CD14-positive monocyte (primary cell): Measurements from ENCODE around the gene TBX15. TPM values are rescaled to one million over a fixed set of nuclear protein-coding genes. Genes with fewer than 3 reads are reported as not detected.

ENCODE experiments used
- DNase-seq, 3 donors: peaks; one replicate each; pipeline ENCODE4 v3.0.0-alpha.2; 2011 to 2022
- H2AFZ ChIP-seq: 2 replicates; pipeline ENCODE4 v1.6.0; 2012; ENCODE audit warnings: mild to moderate bottlenecking, low read depth, low read length, inconsistent platforms; ENCODE audit not compliant: insufficient read depth, poor library complexity, severe bottlenecking
- H3K27ac ChIP-seq, 2 donors: 1 replicate in 1 of 2; 2 replicates in 1 of 2; pipeline ENCODE4 v1.5.1; 2012 to 2013; ENCODE audit warnings: low read length in 2 of 2, control low read depth in 1 of 2, inconsistent platforms in 1 of 2, low read depth in 1 of 2, mild to moderate bottlenecking in 1 of 2
- H3K27me3 ChIP-seq, 2 donors: one replicate each; pipeline versions ENCODE4 v1.6.0 to v1.6.1; 2011 to 2013; ENCODE audit warnings: low read length in 2 of 2; ENCODE audit not compliant: control insufficient read depth in 2 of 2, insufficient read depth in 2 of 2
- H3K36me3 ChIP-seq, 2 donors: replicated peaks in 1 of 2; 1 replicate in 1 of 2; 2 replicates in 1 of 2; pipeline versions ENCODE4 v1.5.1 to v1.6.1; 2012 to 2013; ENCODE audit warnings: low read length in 2 of 2, control low read depth in 1 of 2, inconsistent platforms in 1 of 2, mild to moderate bottlenecking in 1 of 2; ENCODE audit not compliant: insufficient read depth in 2 of 2, control insufficient read depth in 1 of 2
- H3K4me1 ChIP-seq, 2 donors: 1 replicate in 1 of 2; 2 replicates in 1 of 2; pipeline versions ENCODE4 v1.5.1 to v1.6.1; 2012 to 2013; ENCODE audit warnings: low read length in 2 of 2, control low read depth in 1 of 2, inconsistent platforms in 1 of 2, mild to moderate bottlenecking in 1 of 2, moderate library complexity in 1 of 2; ENCODE audit not compliant: insufficient read depth in 2 of 2, control insufficient read depth in 1 of 2
- H3K4me2 ChIP-seq: replicated peaks from 2 replicates; pipeline ENCODE3; 2012; ENCODE audit warnings: low read length, moderate library complexity, mild to moderate bottlenecking; ENCODE audit not compliant: poor library complexity, severe bottlenecking; ENCODE audit errors: extremely low read depth
- H3K4me3 ChIP-seq, 3 experiments: fragments of 200-600 bp in 1 of 3; sonication (generic) in 1 of 3; replicated peaks in 1 of 3; 1 replicate in 2 of 3; 2 replicates in 1 of 3; pipeline ENCODE4 v1.5.1; 2011 to 2013; ENCODE audit warnings: low read length in 3 of 3, mild to moderate bottlenecking in 3 of 3, control low read depth in 2 of 3, low read depth in 2 of 3, inconsistent platforms in 1 of 3, moderate library complexity in 1 of 3
- H3K79me2 ChIP-seq: 2 replicates; pipeline ENCODE4 v1.6.0; 2012; ENCODE audit warnings: mild to moderate bottlenecking, control low read depth, inconsistent platforms, low read length, moderate library complexity; ENCODE audit not compliant: insufficient read depth
- H3K9ac ChIP-seq: 2 replicates; pipeline ENCODE4 v1.6.0; 2017; ENCODE audit warnings: low read length, mild to moderate bottlenecking; ENCODE audit not compliant: insufficient read depth, poor library complexity, severe bottlenecking
- H3K9me3 ChIP-seq, 2 donors: replicated peaks in 1 of 2; 1 replicate in 1 of 2; 2 replicates in 1 of 2; pipeline versions ENCODE4 v1.5.1 to v1.6.1; 2012 to 2013; ENCODE audit warnings: low read length in 2 of 2, control low read depth in 1 of 2; ENCODE audit not compliant: control insufficient read depth in 1 of 2, insufficient read depth in 1 of 2
- H4K20me1 ChIP-seq: 2 replicates; pipeline ENCODE4 v1.6.0; 2012; ENCODE audit warnings: mild to moderate bottlenecking, low read length, control low read depth, moderate library complexity; ENCODE audit not compliant: insufficient read depth
- H3K27ac Mint-ChIP-seq, 7 donors: one replicate each; pipeline ENCODE4 v1.8.0; 2020; ENCODE audit warnings: mild to moderate bottlenecking in 7 of 7, mixed read lengths in 7 of 7, moderate library complexity in 6 of 7, inconsistent platforms in 2 of 7
- H3K27me3 Mint-ChIP-seq, 3 donors: one replicate each; pipeline ENCODE4 v1.8.0; 2021 to 2022; ENCODE audit warnings: low read depth in 3 of 3, mild to moderate bottlenecking in 3 of 3, mixed read lengths in 3 of 3, moderate library complexity in 3 of 3, inconsistent platforms in 1 of 3
- H3K36me3 Mint-ChIP-seq, 2 donors: one replicate each; pipeline ENCODE4 v1.8.0; 2020; ENCODE audit warnings: mixed read lengths in 2 of 2, inconsistent platforms in 1 of 2, mild to moderate bottlenecking in 1 of 2
- H3K4me1 Mint-ChIP-seq: one replicate; pipeline ENCODE4 v1.8.0; 2020; ENCODE audit warnings: mild to moderate bottlenecking, mixed read lengths
- H3K4me3 Mint-ChIP-seq, 2 donors: one replicate each; pipeline ENCODE4 v1.8.0; 2020; ENCODE audit warnings: mild to moderate bottlenecking in 2 of 2, mixed read lengths in 2 of 2, moderate library complexity in 1 of 2
- H3K9me3 Mint-ChIP-seq, 7 donors: one replicate each; pipeline ENCODE4 v1.8.0; 2020 to 2022; ENCODE audit warnings: mixed read lengths in 7 of 7, mild to moderate bottlenecking in 6 of 7, moderate library complexity in 6 of 7, inconsistent platforms in 2 of 7
- CTCF ChIP-seq: fragments of 200-600 bp; IDR thresholded peaks from one replicate; pipeline ENCODE4 v1.8.0; 2022; ENCODE audit warnings: antibody characterized with exemption, mild to moderate bottlenecking
- WGBS: methylation state at CpG from one replicate; pipeline ENCODE4 v1.1.5; 2013; ENCODE audit warnings: missing lambda C conversion rate; ENCODE audit not compliant: insufficient coverage; 5-methylcytosine and 5-hydroxymethylcytosine counted together
- intact Hi-C, 2 donors: fragments of 100-400 bp; cut with micrococcal nuclease; formaldehyde crosslinking; loops; one replicate each; pipeline versions ENCODE4 v1.15.0 to v1.15.1; 2023
- polyA plus RNA-seq, 3 donors: library from polyadenylated mRNA; depleted of rRNA in 1 of 3; unstranded in 2 of 3; stranded (reverse) in 1 of 3; fragments of 300-500 nt in 2 of 3; fragments of >200 nt in 1 of 3; fragmentation: Illumina TruSeq in 2 of 3; gene quantifications; 1 replicate in 2 of 3; 2 replicates in 1 of 3; pipeline ENCODE4 v1.2.3, GENCODE V29; 2012 to 2021

Gene TBX15
- polyA plus RNA-seq, 3 donors: not detected

GRCh38 chr1:119007670-119008482, 19.7 kb upstream of the TBX15 start:
- Histone ChIP-seq H3K27me3 (peaks cover 89 to 92% of the 10 kb centered on the region in 2 donors), H2AFZ (no peak overlapping the region), H4K20me1 (no peaks in the 10 kb centered on the region), H3K27ac (no peak overlapping the region), H3K79me2 (no peaks in the 10 kb centered on the region), H3K4me2 (peak overlapping the region; percentile 23), H3K36me3 (no peaks in the 10 kb centered on the region), H3K9me3 (peaks cover 6 to 34% of the 10 kb centered on the region in 2 donors), H3K4me3 (peak overlapping the region in 1 of 3 experiments; percentile 32), H3K9ac (no peak overlapping the region), H3K4me1 (peaks cover 11 to 14% of the 10 kb centered on the region in 2 donors)
- H3K4me1 Mint-ChIP-seq: peaks cover 18% of the 10 kb centered on the region
- peak overlapping the region; percentile 59 to 89 for H3K4me3 Mint-ChIP-seq
- WGBS: 2% methylated on average over 60 of the region's 61 CpGs
- DNase-seq: peak; percentile 7 to 61 (median 17)
- H3K36me3 Mint-ChIP-seq: peaks cover 5 to 8% of the 10 kb centered on the region in 2 donors
- H3K27me3 Mint-ChIP-seq: peaks cover 72 to 88% (median 84%) of the 10 kb centered on the region in 3 donors
- peaks cover 2 to 33% (median 20%) of the 10 kb centered on the region in 7 donors for H3K9me3 Mint-ChIP-seq
- TF ChIP-seq CTCF: no peak
- intact Hi-C loops: no loop called here
- H3K27ac Mint-ChIP-seq: no peak overlapping the region

- TF ChIP-seq CTCF: no peak
- Histone ChIP-seq H3K27ac (no peak overlapping the region), H4K20me1 (no peaks in the 10 kb centered on the region), H2AFZ (no peak overlapping the region), H3K36me3 (no peaks in the 10 kb centered on the region), H3K9me3 (peaks cover 6 to 38% of the 10 kb centered on the region in 2 donors), H3K4me1 (peaks cover 17 to 18% of the 10 kb centered on the region in 2 donors), H3K27me3 (peaks cover 90 to 94% of the 10 kb centered on the region in 2 donors), H3K4me3 (peak overlapping the region in 1 of 3 experiments; percentile 32), H3K4me2 (no peak overlapping the region), H3K9ac (no peak overlapping the region), H3K79me2 (no peaks in the 10 kb centered on the region)
- no peak for DNase-seq
- H3K27ac Mint-ChIP-seq: no peak overlapping the region
- H3K36me3 Mint-ChIP-seq: peaks cover 5 to 8% of the 10 kb centered on the region in 2 donors
- H3K9me3 Mint-ChIP-seq: peaks cover 2 to 34% (median 20%) of the 10 kb centered on the region in 7 donors
- intact Hi-C loops: no loop called here
- peaks cover 78 to 90% (median 84%) of the 10 kb centered on the region in 3 donors for H3K27me3 Mint-ChIP-seq
- peak overlapping the region in 1 of 2 donors; percentile 89 for H3K4me3 Mint-ChIP-seq
- WGBS: 9% methylated on average over 22 of the region's 22 CpGs
- H3K4me1 Mint-ChIP-seq: peaks cover 22% of the 10 kb centered on the region
Observed at GRCh38 chr1:119007339-119007669, 19.2 kb upstream of the TBX15 start.
